PFSK-1 (cell line): ENCODE measurements around the gene TMEM9.

ENCODE experiments used
- FOXP2 ChIP-seq: optimal IDR thresholded peaks from 2 replicates; pipeline ENCODE3; 2011; ENCODE audit warnings: borderline replicate concordance, control low read depth, inconsistent platforms; ENCODE audit not compliant: insufficient read depth; ENCODE audit errors: extremely low read length, extremely low read depth
- POLR2AphosphoS5 ChIP-seq: IDR thresholded peaks from 2 replicates; pipeline ENCODE4 v1.6.1; 2012; ENCODE audit warnings: low read depth, mild to moderate bottlenecking, control low read depth, low read length, moderate library complexity
- SIN3A ChIP-seq: IDR thresholded peaks from 2 replicates; pipeline ENCODE4 v1.6.1; 2012; ENCODE audit warnings: mild to moderate bottlenecking, low read length, moderate library complexity, borderline replicate concordance; ENCODE audit not compliant: insufficient read depth
- TAF1 ChIP-seq: IDR thresholded peaks from 2 replicates; pipeline ENCODE4 v1.6.1; 2012; ENCODE audit warnings: low read length, control low read depth, borderline replicate concordance; ENCODE audit not compliant: insufficient read depth
- TF ChIP-seq, protein P1 (sequence below), 2 experiments: IDR thresholded peaks; 2 replicates each; pipeline versions ENCODE4 v1.6.1 to v1.8.0; 2011 to 2012; ENCODE audit warnings: low read depth in 2 of 2, low read length in 2 of 2, control low read depth in 1 of 2, inconsistent platforms in 1 of 2, mild to moderate bottlenecking in 1 of 2, moderate library complexity in 1 of 2; ENCODE audit not compliant: insufficient read depth in 1 of 2

TMEM9 gene

DNA sequence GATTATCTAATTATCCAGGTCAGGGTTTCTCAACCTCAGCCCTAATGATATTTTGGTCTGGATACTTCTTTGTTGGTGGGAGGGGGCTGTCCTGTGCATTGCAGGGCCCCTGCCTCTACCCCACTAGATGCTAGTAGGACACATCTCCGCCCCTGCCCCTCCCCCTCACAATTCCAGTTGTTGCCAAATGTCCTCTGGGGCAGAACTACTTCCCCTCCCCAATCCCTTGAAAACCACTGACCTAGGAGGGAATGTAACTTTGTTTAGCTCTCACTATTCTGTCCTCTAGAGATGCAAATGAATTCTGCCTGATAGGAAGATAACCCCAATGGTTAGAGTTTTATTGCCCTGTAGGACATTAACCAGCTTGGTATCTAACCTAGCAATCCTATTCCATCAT, 50.1 kb downstream of the TMEM9 start:
- TF ChIP-seq FOXP2 (no peak), POLR2AphosphoS5 (no peak), SIN3A (no peak), TAF1 (no peak)
- TF ChIP-seq, protein P1, sequence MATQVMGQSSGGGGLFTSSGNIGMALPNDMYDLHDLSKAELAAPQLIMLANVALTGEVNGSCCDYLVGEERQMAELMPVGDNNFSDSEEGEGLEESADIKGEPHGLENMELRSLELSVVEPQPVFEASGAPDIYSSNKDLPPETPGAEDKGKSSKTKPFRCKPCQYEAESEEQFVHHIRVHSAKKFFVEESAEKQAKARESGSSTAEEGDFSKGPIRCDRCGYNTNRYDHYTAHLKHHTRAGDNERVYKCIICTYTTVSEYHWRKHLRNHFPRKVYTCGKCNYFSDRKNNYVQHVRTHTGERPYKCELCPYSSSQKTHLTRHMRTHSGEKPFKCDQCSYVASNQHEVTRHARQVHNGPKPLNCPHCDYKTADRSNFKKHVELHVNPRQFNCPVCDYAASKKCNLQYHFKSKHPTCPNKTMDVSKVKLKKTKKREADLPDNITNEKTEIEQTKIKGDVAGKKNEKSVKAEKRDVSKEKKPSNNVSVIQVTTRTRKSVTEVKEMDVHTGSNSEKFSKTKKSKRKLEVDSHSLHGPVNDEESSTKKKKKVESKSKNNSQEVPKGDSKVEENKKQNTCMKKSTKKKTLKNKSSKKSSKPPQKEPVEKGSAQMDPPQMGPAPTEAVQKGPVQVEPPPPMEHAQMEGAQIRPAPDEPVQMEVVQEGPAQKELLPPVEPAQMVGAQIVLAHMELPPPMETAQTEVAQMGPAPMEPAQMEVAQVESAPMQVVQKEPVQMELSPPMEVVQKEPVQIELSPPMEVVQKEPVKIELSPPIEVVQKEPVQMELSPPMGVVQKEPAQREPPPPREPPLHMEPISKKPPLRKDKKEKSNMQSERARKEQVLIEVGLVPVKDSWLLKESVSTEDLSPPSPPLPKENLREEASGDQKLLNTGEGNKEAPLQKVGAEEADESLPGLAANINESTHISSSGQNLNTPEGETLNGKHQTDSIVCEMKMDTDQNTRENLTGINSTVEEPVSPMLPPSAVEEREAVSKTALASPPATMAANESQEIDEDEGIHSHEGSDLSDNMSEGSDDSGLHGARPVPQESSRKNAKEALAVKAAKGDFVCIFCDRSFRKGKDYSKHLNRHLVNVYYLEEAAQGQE (IDR thresholded peaks at IDR 0.05; ENCODE audit: insufficient read depth in 1 of 2, low read depth in 2 of 2, low read length in 2 of 2): no peak

- no peak for TF ChIP-seq TAF1
- TF ChIP-seq FOXP2: no peak
- TF ChIP-seq, protein P1 (IDR thresholded peaks at IDR 0.05; ENCODE audit: insufficient read depth in 1 of 2, low read depth in 2 of 2, low read length in 2 of 2): no peak
- TF ChIP-seq POLR2AphosphoS5: no peak
- no peak for TF ChIP-seq SIN3A
Measured at GRCh38 chr1:201103666-201104065, 50.6 kb downstream of the TMEM9 start.

DNA sequence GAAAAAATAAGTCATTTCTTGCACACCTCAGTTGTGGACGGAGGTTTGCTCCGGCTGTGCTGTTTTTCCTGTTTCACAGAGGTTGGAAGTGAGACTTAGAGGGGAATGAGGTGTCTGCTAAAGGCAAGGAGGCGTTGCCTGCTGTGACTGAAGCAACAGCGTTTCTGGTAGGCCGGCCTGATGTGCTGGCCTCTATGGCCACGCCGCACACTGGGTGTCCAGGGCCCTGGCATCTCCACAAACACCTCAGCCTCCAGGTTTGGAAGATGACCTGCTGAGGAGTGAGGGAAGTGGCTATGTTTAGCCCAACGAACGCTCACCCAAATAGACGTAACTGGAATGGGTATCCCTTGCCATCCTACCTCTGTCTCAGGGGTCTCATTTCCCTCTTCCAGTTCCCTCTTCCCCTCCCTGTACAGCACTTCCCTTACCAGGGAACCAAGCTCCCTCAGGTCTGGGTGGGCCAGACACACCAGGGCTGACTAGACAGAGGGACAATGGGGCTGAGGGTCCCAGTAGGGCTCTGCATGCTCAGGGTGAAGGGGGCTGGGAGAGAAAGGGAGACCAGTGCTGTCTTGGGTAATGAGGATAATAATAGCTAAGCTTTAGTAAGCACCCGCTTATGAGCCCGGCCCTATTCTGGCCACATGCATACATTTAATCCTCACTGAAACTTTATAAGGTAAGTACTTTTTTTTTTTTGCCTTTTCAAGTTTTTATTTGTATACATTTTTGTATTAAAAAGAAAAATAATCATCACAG, 53.9 kb downstream of the TMEM9 start:
- TF ChIP-seq POLR2AphosphoS5: no peak
- no peak for TF ChIP-seq TAF1
- TF ChIP-seq, protein P1 (IDR thresholded peaks at IDR 0.05; ENCODE audit: insufficient read depth in 1 of 2, low read depth in 2 of 2, low read length in 2 of 2): no peak
- TF ChIP-seq FOXP2: no peak
- no peak for TF ChIP-seq SIN3A

DNA sequence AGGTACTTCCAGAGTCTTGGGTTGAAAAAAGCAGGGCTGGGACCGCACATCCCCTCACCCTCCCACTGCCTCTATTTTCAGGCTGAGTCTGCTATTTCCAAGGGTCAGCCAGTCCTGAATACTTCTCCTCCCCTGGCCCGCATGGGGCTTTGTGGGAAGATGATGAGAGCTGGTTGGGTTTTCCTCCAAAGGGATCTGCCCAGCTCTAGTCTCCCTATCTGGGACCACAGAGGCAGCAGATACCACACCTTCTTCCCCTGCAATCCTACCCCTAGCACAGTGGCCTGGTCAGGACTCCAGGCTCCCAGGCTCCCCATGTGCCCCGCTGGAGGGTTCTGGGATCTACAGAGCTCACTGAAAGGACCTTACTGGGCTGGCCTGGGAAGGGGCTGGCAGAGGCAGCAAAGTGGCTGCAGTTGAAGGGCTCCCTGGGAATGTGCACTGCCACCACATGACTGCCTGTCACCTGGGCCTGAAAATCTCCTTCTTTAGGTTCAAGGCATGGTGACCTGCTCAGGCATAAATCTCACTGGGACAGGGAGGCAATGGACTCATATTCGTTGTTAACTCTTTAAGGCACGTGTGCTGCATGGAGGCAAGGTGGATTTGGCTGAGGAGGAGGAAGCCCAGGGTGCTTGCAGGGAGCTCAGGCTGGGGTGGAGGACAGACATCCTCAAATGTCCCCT, 55.1 kb downstream of the TMEM9 start:
- no peak for TF ChIP-seq TAF1
- no peak for TF ChIP-seq POLR2AphosphoS5
- TF ChIP-seq, protein P1 (IDR thresholded peaks at IDR 0.05; ENCODE audit: insufficient read depth in 1 of 2, low read depth in 2 of 2, low read length in 2 of 2): no peak
- no peak for TF ChIP-seq FOXP2
- no peak for TF ChIP-seq SIN3A
